ENCODE measurements around the gene PRIM1.

Gene PRIM1

DNA sequence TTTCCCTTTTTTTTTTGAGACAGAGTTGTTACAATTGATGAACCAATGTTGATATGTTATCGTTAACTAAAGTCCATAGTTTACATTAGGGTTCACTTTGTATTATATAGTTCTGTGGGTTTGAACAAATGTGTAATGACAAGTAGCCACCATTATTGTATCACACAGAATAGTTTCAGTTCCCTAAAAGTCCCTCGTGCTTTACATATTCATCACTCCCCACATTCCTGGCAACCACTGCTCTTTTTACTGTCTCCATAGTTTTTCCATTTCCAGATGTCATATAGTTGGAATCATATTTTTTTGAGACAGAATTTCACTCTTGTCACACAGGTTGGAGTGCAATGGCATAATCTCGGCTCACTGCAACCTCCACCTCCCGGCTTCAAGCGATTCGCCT is 23.5 kb upstream of the PRIM1 start (continued):
- TF ChIP-seq POU6F1 (CRISPR knock-in tag; IDR thresholded peaks at IDR 0.05; ENCODE audit: borderline replicate concordance, low read depth) = no peak
- no peak for TF ChIP-seq RARB (CRISPR knock-in tag; IDR thresholded peaks at IDR 0.05)
- TF ChIP-seq OSR1 (CRISPR knock-in tag; IDR thresholded peaks at IDR 0.05) = no peak

DNA sequence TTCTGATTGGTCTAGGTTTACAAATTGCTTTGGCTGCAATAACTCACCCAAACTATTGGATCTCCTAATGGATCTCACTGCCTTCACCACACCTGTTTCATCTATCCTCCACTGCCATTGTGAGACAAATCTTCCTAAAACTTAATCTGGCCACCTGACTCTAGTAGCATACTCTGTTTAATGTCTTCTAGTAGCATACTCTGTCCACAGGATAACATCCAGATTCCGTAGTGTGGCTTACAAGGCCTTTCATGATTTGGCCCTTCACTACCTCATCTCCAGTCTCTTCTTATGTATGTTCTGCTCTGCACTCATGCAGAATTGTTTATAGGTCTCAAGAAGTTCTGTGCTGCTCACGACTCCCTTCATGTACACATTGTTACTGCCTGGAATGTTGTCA is 21.0 kb upstream of the PRIM1 start:
- ATAC-seq = no peak
- no peak for TF ChIP-seq ZFP3 (CRISPR knock-in tag; IDR thresholded peaks at IDR 0.05)
- TF ChIP-seq ARNTL (CRISPR knock-in tag; IDR thresholded peaks at IDR 0.05; ENCODE audit: borderline replicate concordance, low read depth) = no peak
- no peak for TF ChIP-seq ESRRG (CRISPR knock-in tag; IDR thresholded peaks at IDR 0.05)

- ATAC-seq = no peak
- no peak for TF ChIP-seq ZC3H10 (CRISPR knock-in tag; IDR thresholded peaks at IDR 0.05)
- TF ChIP-seq BACH2 (CRISPR knock-in tag; IDR thresholded peaks at IDR 0.05; ENCODE audit: borderline replicate concordance) = no peak
- no peak for TF ChIP-seq ZFP3 (CRISPR knock-in tag; IDR thresholded peaks at IDR 0.05)
- no peak for TF ChIP-seq TOX (CRISPR knock-in tag; IDR thresholded peaks at IDR 0.05; ENCODE audit: borderline replicate concordance)
- TF ChIP-seq GLIS3 (CRISPR knock-in tag; IDR thresholded peaks at IDR 0.05) = no peak
- no peak for TF ChIP-seq ZNF8 (CRISPR knock-in tag; IDR thresholded peaks at IDR 0.05)
These were observed 20.5 kb upstream of the PRIM1 start for GRCh38 chr12:56772625-56773024.

GRCh38 chr12:56769868-56770267 is 17.7 kb upstream of the PRIM1 start:
- ATAC-seq = no peak
- TF ChIP-seq RARB (CRISPR knock-in tag; IDR thresholded peaks at IDR 0.05) (no peak), ZFP30 (CRISPR knock-in tag; IDR thresholded peaks at IDR 0.05) (no peak), ISL1 (CRISPR knock-in tag; IDR thresholded peaks at IDR 0.05) (no peak), ESRRG (CRISPR knock-in tag; IDR thresholded peaks at IDR 0.05) (no peak), SNAI2 (CRISPR knock-in tag; IDR thresholded peaks at IDR 0.05) (no peak), OSR1 (CRISPR knock-in tag; IDR thresholded peaks at IDR 0.05) (no peak), TOX (CRISPR knock-in tag; IDR thresholded peaks at IDR 0.05; ENCODE audit: borderline replicate concordance) (no peak), BACH2 (CRISPR knock-in tag; IDR thresholded peaks at IDR 0.05; ENCODE audit: borderline replicate concordance) (no peak), ZNF70 (CRISPR knock-in tag; IDR thresholded peaks at IDR 0.05) (no peak)
- TF ChIP-seq, protein P1, sequence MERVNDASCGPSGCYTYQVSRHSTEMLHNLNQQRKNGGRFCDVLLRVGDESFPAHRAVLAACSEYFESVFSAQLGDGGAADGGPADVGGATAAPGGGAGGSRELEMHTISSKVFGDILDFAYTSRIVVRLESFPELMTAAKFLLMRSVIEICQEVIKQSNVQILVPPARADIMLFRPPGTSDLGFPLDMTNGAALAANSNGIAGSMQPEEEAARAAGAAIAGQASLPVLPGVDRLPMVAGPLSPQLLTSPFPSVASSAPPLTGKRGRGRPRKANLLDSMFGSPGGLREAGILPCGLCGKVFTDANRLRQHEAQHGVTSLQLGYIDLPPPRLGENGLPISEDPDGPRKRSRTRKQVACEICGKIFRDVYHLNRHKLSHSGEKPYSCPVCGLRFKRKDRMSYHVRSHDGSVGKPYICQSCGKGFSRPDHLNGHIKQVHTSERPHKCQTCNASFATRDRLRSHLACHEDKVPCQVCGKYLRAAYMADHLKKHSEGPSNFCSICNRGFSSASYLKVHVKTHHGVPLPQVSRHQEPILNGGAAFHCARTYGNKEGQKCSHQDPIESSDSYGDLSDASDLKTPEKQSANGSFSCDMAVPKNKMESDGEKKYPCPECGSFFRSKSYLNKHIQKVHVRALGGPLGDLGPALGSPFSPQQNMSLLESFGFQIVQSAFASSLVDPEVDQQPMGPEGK (CRISPR knock-in tag; IDR thresholded peaks at IDR 0.05; ENCODE audit: borderline replicate concordance) = no peak

GRCh38 chr12:56768424-56768823 is 16.3 kb upstream of the PRIM1 start:
- TF ChIP-seq TCF4 (CRISPR knock-in tag; IDR thresholded peaks at IDR 0.05; ENCODE audit: borderline replicate concordance) = no peak
- no peak for TF ChIP-seq BACH2 (CRISPR knock-in tag; IDR thresholded peaks at IDR 0.05; ENCODE audit: borderline replicate concordance)
- no peak for TF ChIP-seq ZFP3 (CRISPR knock-in tag; IDR thresholded peaks at IDR 0.05)
- TF ChIP-seq CSDC2 (CRISPR knock-in tag; IDR thresholded peaks at IDR 0.05) = no peak
- no peak for TF ChIP-seq TOX (CRISPR knock-in tag; IDR thresholded peaks at IDR 0.05; ENCODE audit: borderline replicate concordance)
- ATAC-seq = no peak

DNA sequence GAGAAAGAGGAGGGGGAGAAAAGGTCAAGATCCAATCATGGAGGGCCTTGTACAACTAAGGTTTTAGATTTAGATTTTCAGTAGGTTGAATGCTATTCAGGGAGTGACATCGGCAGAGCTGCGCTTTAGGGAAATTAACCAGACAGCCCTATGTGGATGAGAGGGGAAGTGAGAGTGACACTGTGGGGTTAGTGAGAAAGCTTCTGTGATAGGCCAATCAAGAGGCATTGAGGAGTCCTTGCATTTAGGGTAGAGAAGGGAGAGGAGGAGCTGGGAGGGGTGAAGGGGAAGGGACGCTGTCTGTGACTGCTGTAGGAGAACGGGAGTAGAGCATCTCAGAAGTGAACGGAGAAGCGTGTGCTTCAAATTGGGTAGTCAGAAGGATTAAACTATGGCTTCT is 14.4 kb upstream of the PRIM1 start:
- no peak for ATAC-seq
- TF ChIP-seq ZNF8 (CRISPR knock-in tag; IDR thresholded peaks at IDR 0.05) (no peak), TCF4 (CRISPR knock-in tag; IDR thresholded peaks at IDR 0.05; ENCODE audit: borderline replicate concordance) (no peak), POU6F1 (CRISPR knock-in tag; IDR thresholded peaks at IDR 0.05; ENCODE audit: borderline replicate concordance, low read depth) (no peak), CSDC2 (CRISPR knock-in tag; IDR thresholded peaks at IDR 0.05) (no peak), ISL1 (CRISPR knock-in tag; IDR thresholded peaks at IDR 0.05) (no peak), PPARA (CRISPR knock-in tag; IDR thresholded peaks at IDR 0.05; ENCODE audit: borderline replicate concordance) (no peak), ZFP30 (CRISPR knock-in tag; IDR thresholded peaks at IDR 0.05) (no peak), BACH2 (CRISPR knock-in tag; IDR thresholded peaks at IDR 0.05; ENCODE audit: borderline replicate concordance) (no peak)
- TF ChIP-seq, protein P1 (CRISPR knock-in tag; IDR thresholded peaks at IDR 0.05; ENCODE audit: borderline replicate concordance) = no peak
